ENCODE data around the gene OTOS. TPM values are rescaled to one million over a fixed set of nuclear protein-coding genes. Genes with fewer than 3 reads are reported as not detected.

OTOS gene
- total RNA-seq, 2 experiments from 2014 or later: not detected

DNA sequence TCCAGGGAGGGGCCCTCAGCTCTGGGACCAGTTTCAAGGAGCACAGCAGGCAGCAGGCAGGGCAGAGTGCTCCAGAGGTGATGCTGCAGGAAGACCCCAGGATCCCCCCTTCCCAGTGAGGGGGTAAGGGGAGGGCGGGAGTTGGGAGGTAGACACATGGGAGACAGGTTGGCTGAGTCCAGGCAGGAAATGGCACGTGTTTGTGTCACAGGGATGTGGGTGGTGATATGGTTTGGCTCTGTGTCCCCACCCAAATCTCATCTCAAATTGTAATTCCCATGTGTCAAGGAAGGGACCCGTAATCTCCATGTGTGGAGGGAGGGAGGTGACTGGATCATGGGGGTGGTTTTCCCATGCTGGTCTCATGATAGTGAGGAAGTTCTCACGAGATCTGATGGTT lies 25.2 kb upstream of the OTOS start:
- intact Hi-C loops (cut with DNase I, micrococcal nuclease): no loop called here
- Mint-ChIP-seq H3K4me1 (no peaks in the 10 kb centered on the region), H3K27ac (no peak overlapping the region), H3K4me3 (no peak overlapping the region), H3K36me3 (ENCODE audit: low read depth) (no peaks in the 10 kb centered on the region), H3K9me3 (ENCODE audit: low read depth) (no peaks in the 10 kb centered on the region), H3K27me3 (peaks cover 5% of the 10 kb centered on the region)
- ChIA-PET CTCF (no interaction called here), POLR2A (no interaction called here)
- DNase-seq (no peak), ATAC-seq (no peak)

- Mint-ChIP-seq H3K27ac (no peak overlapping the region), H3K9me3 (ENCODE audit: low read depth) (no peaks in the 10 kb centered on the region), H3K4me1 (no peaks in the 10 kb centered on the region), H3K27me3 (peaks cover 5% of the 10 kb centered on the region), H3K4me3 (no peak overlapping the region), H3K36me3 (ENCODE audit: low read depth) (no peaks in the 10 kb centered on the region)
- DNase-seq (no peak), ATAC-seq (no peak)
- POLR2A ChIA-PET: no interaction called here
- intact Hi-C loops (cut with DNase I, micrococcal nuclease): no loop called here
- CTCF ChIA-PET: no interaction called here
Observed at GRCh38 chr2:240165034-240165433, 24.6 kb upstream of the OTOS start.

- intact Hi-C loops (cut with DNase I, micrococcal nuclease): no loop called here
- POLR2A ChIA-PET: no interaction called here
Observed at GRCh38 chr2:240164586-240164985, 24.1 kb upstream of the OTOS start.

GRCh38 chr2:240163844-240164574 lies 23.6 kb upstream of the OTOS start:
- DNase-seq: no peak
- POLR2A ChIA-PET: no interaction called here
- H3K4me3 Mint-ChIP-seq: no peak overlapping the region
- no peak overlapping the region for H3K27ac Mint-ChIP-seq
- ATAC-seq: no peak
- no peaks in the 10 kb centered on the region for H3K36me3 Mint-ChIP-seq (ENCODE audit: low read depth)
- intact Hi-C loops (cut with DNase I, micrococcal nuclease): no loop called here
- peaks cover 5% of the 10 kb centered on the region for H3K27me3 Mint-ChIP-seq
- no peaks in the 10 kb centered on the region for H3K4me1 Mint-ChIP-seq
- no peaks in the 10 kb centered on the region for H3K9me3 Mint-ChIP-seq (ENCODE audit: low read depth)
- CTCF ChIA-PET: no interaction called here

More at GRCh38 chr2:240164586-240164985, 24.1 kb upstream of the OTOS start:
- no peaks in the 10 kb centered on the region for H3K4me1 Mint-ChIP-seq
- no peak overlapping the region for H3K4me3 Mint-ChIP-seq
- H3K9me3 Mint-ChIP-seq (ENCODE audit: low read depth): no peaks in the 10 kb centered on the region
- H3K36me3 Mint-ChIP-seq (ENCODE audit: low read depth): no peaks in the 10 kb centered on the region
- peaks cover 5% of the 10 kb centered on the region for H3K27me3 Mint-ChIP-seq
- H3K27ac Mint-ChIP-seq: no peak overlapping the region
- CTCF ChIA-PET: no interaction called here
- DNase-seq: no peak
- no peak for ATAC-seq

GRCh38 chr2:240162939-240163714 lies 22.7 kb upstream of the OTOS start:
- no peaks in the 10 kb centered on the region for H3K9me3 Mint-ChIP-seq (ENCODE audit: low read depth)
- H3K27ac Mint-ChIP-seq: no peak overlapping the region
- peaks cover 5% of the 10 kb centered on the region for H3K27me3 Mint-ChIP-seq
- ChIA-PET POLR2A (no interaction called here), CTCF (no interaction called here)
- no peaks in the 10 kb centered on the region for H3K4me1 Mint-ChIP-seq
- DNase-seq (no peak), ATAC-seq (no peak)
- H3K4me3 Mint-ChIP-seq: no peak overlapping the region
- intact Hi-C loops (cut with DNase I, micrococcal nuclease): no loop called here
- no peaks in the 10 kb centered on the region for H3K36me3 Mint-ChIP-seq (ENCODE audit: low read depth)

DNA sequence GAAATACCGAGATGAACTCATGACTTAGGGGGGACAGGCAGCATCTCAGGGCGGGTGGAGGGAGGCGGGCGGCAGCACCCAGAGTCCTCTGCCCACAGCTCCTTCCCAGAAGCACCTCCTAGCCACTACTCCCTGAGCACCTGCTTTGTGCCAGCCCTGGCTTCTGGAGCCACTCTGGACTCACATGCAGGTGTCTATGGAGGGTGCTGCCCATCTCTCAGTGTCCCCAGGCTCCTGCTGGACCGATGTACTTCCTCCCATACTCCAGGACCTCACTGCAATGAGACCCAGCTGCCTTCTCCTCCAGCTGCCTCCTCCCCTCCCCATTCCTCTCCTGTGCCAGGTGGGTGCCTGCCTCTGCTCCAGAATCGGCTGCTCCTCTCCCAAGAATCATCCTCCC lies 22.1 kb upstream of the OTOS start:
- Mint-ChIP-seq H3K9me3 (ENCODE audit: low read depth) (no peaks in the 10 kb centered on the region), H3K4me1 (no peaks in the 10 kb centered on the region), H3K4me3 (no peak overlapping the region), H3K36me3 (ENCODE audit: low read depth) (no peaks in the 10 kb centered on the region), H3K27me3 (peaks cover 5% of the 10 kb centered on the region), H3K27ac (no peak overlapping the region)
- DNase-seq: no peak
- ATAC-seq: no peak
- ChIA-PET POLR2A (no interaction called here), CTCF (no interaction called here)
- intact Hi-C loops (cut with DNase I, micrococcal nuclease): no loop called here

DNA sequence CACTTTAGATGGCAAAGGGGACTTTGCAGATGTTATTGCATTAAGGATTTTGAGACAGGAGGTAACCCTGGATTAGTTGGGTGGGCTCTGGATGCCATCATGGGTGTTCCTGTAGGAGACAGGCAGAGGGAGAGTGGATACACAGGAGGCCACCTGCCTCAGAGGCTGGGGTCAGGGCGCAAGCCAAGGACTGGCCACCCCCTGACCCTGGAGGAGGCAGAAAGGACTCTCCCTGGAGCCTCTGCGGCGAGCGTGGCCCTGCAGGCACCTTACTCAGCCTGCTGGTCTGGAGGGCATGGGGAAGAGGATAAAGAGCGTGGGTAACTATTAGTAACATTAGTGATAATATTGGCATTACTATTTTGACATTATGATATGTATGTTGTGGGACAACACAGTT lies 21.6 kb upstream of the OTOS start:
- Mint-ChIP-seq H3K4me3 (no peak overlapping the region), H3K4me1 (no peaks in the 10 kb centered on the region), H3K27ac (no peak overlapping the region), H3K9me3 (ENCODE audit: low read depth) (no peaks in the 10 kb centered on the region), H3K36me3 (ENCODE audit: low read depth) (no peaks in the 10 kb centered on the region), H3K27me3 (peaks cover 5% of the 10 kb centered on the region)
- ChIA-PET POLR2A (no interaction called here), CTCF (no interaction called here)
- ATAC-seq (no peak), DNase-seq (no peak)
- intact Hi-C loops (cut with DNase I, micrococcal nuclease): no loop called here

GRCh38 chr2:240161087-240161750 lies 20.8 kb upstream of the OTOS start:
- intact Hi-C loops (cut with DNase I, micrococcal nuclease): no loop called here
- POLR2A ChIA-PET: no interaction called here

DNA sequence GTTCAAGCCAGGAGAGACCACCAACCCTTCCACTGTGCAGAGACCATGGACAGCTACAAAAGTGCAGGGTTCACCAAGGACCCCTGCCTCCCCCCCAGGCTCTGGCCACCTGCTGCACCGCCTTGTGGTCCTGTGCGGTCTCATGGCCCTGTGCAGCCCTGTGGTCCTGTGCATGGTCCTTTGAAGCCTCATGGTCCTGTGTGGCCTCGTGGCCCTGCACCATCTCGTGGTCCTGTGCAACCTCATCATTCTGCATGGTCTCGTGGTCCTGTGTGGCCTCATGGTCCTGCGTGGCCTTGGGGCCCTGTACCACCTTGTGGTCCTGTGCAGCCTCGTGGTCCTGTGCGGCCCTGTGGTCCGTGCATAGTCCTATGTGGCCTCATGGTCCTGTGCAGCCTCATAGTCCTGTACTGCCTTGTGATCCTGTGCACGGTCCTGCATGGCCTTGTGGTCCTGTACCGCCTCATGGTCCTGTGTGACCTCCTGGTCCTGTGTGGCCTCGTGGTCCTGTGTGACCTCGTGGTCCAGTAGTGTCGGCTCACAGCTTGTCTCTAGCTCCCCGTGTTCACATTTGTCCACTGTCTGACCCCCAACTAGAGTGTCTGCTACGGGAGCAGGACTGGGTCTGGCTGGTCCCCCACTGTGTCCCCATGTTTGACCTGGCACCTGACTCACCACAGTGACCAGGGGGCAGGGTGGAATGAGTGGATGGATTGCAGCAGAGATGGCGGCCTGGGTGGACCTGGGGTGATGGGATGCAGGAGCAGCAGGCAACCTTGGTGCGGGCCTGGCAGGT lies 20.0 kb upstream of the OTOS start:
- CTCF ChIA-PET: interaction anchor here (0.6 kb wide), 1 partner anchor 478 kb away, joined by 3 read pairs; no protein-coding TSS in a partner anchor
- no peaks in the 10 kb centered on the region for H3K9me3 Mint-ChIP-seq (ENCODE audit: low read depth)
- no peaks in the 10 kb centered on the region for H3K36me3 Mint-ChIP-seq (ENCODE audit: low read depth)
- H3K27ac Mint-ChIP-seq: no peak overlapping the region
- intact Hi-C loops (cut with DNase I, micrococcal nuclease): no loop called here
- H3K27me3 Mint-ChIP-seq: peaks cover 5% of the 10 kb centered on the region
- no peak overlapping the region for H3K4me3 Mint-ChIP-seq
- POLR2A ChIA-PET: no interaction called here
- no peaks in the 10 kb centered on the region for H3K4me1 Mint-ChIP-seq
- DNase-seq (no peak), ATAC-seq (no peak)

More at GRCh38 chr2:240161087-240161750, 20.8 kb upstream of the OTOS start:
- H3K27ac Mint-ChIP-seq: no peak overlapping the region
- DNase-seq (no peak), ATAC-seq (no peak)
- CTCF ChIA-PET: no interaction called here
- no peaks in the 10 kb centered on the region for H3K4me1 Mint-ChIP-seq
- no peak overlapping the region for H3K4me3 Mint-ChIP-seq
- H3K36me3 Mint-ChIP-seq (ENCODE audit: low read depth): no peaks in the 10 kb centered on the region
- no peaks in the 10 kb centered on the region for H3K9me3 Mint-ChIP-seq (ENCODE audit: low read depth)
- H3K27me3 Mint-ChIP-seq: peaks cover 5% of the 10 kb centered on the region

DNA sequence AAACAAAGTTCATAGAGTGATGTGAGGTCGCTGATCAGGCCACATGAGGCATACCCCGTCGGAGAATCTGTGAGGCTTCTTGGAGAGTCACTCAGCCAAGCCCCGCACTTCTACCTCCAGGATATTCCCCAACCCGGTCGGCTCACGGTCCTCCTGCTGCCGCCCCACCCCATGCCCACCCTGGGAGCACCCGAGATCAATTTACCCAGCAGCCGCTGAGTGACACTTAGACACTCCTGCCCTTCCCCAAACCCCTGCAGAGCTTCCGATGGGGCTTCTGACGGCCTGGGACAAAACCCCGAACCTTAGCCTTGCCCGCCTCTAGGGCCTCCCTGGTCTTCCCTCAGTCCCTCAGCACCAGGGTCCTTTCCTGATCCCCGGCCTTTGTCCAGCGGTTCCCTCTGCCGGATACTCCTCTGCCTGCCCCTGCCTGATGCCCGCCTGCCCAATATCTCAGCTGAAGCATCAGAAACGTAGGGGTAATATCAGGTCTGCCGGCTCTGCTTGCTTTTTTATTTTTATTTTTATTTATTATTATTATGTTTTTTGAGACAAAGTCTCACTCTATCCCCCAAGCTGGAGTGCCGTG lies 18.9 kb upstream of the OTOS start:
- intact Hi-C loops (cut with DNase I, micrococcal nuclease): no loop called here
- Mint-ChIP-seq H3K4me3 (no peak overlapping the region), H3K36me3 (ENCODE audit: low read depth) (no peaks in the 10 kb centered on the region), H3K27me3 (peaks cover 6% of the 10 kb centered on the region), H3K27ac (no peak overlapping the region), H3K9me3 (ENCODE audit: low read depth) (no peaks in the 10 kb centered on the region), H3K4me1 (no peaks in the 10 kb centered on the region)
- CTCF ChIA-PET: no interaction called here
- DNase-seq: no peak
- POLR2A ChIA-PET: no interaction called here
- no peak for ATAC-seq

GRCh38 chr2:240157147-240157470 lies 16.7 kb upstream of the OTOS start:
- POLR2A ChIA-PET: interaction anchor here (0.7 kb wide), 1 partner anchor 109 kb away, joined by 3 read pairs; no protein-coding TSS in a partner anchor
- CTCF ChIA-PET: no interaction called here

More at GRCh38 chr2:240157147-240157470, 16.7 kb upstream of the OTOS start:
- H3K4me3 Mint-ChIP-seq: no peak overlapping the region
- H3K27me3 Mint-ChIP-seq: peaks cover 8% of the 10 kb centered on the region
- ATAC-seq (no peak), DNase-seq (no peak)
- no peak overlapping the region for H3K27ac Mint-ChIP-seq
- no peaks in the 10 kb centered on the region for H3K4me1 Mint-ChIP-seq
- intact Hi-C loops (cut with DNase I, micrococcal nuclease): no loop called here
- H3K36me3 Mint-ChIP-seq (ENCODE audit: low read depth): no peaks in the 10 kb centered on the region
- H3K9me3 Mint-ChIP-seq (ENCODE audit: low read depth): peaks cover 2% of the 10 kb centered on the region
